Activated T-helper 1 cell treated with Interleukin-2 at 50 U/mL for 16 hours (primary cell): ENCODE results near the gene ACTC1.

Source experiments
- DNase-seq: peaks from one replicate; pipeline ENCODE4 v3.0.0-alpha.2; 2020; ENCODE audit warnings: low read depth

The ACTC1 gene

GRCh38 chr15:34757262-34757661, 38.1 kb downstream of the ACTC1 start:
- DNase-seq = no peak

GRCh38 chr15:34755419-34755773, 40.0 kb downstream of the ACTC1 start:
- DNase-seq = no peak

- no peak for DNase-seq
These were observed 40.5 kb downstream of the ACTC1 start, which contains the start of gene GJD2 for GRCh38 chr15:34754674-34755418. TSS of gene GJD2 (minus strand) at chr15:34754998. CDS start at chr15:34754488, 510 bp downstream.

GRCh38 chr15:34754171-34754601, 41.2 kb downstream of the ACTC1 start:
- DNase-seq = no peak

DNA sequence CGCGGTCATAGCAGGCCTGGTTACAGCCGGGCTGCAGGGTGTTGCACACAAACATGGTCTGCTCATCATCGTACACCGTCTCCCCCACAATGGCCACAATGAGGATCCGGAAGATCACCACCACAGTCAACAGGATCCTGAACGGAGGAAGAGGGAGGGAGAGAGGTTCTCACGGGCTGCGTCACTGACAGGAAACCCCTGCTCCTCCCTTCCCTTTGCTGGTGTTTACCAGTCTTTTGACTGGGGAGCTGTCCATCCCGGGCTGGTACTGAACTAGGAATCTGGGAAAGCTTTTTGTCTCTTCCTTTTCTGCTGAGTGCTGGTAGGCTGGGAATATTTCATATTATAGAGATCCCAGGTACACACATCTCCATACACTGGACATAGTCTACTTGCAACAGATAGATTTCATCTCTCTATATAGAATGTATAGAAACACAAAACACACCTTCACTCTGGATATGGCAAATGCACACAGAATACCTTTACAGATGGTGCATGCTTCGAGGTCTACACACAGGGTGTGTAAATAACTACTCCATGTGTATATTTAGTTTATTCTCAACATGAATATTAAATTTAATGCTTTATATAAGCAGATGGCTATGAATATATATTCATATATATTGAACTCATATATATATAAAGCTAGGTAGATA, 42.0 kb downstream of the ACTC1 start:
- DNase-seq = no peak

- DNase-seq = no peak
These were observed 45.7 kb downstream of the ACTC1 start for GRCh38 chr15:34749691-34750090.
